WTC11 (cell line): ENCODE measurements around the gene LRRC23. TPM values are rescaled to one million over a fixed set of nuclear protein-coding genes. Genes with fewer than 3 reads are reported as not detected.
A peak's percentile ranks its signal among the peaks of the same experiment; 100 is the strongest.

ENCODE experiments used
- ATAC-seq: fragments of 200-7000 bp; cut with Tn5 transposase; 2 replicates; pipeline ENCODE4 v1.10.0; 2021; ENCODE audit warnings: mild to moderate bottlenecking, moderate library complexity
- CTCF ChIA-PET: fragments of 300-600 bp; sonication (Branson Sonifier 250); formaldehyde crosslinking; loops from one replicate; lab custom pipeline; 2021; ENCODE audit warnings: antibody characterized with exemption; lab: Charles Lee
- POLR2A ChIA-PET: fragments of 350-600 bp; sonication (Branson Sonifier 250); formaldehyde crosslinking; loops from one replicate; lab custom pipeline; 2021; ENCODE audit warnings: antibody characterized with exemption; lab: Charles Lee
- DNase-seq: peaks from one replicate; pipeline ENCODE4 v3.0.0; 2021; ENCODE audit warnings: low spot score
- H3K27ac Mint-ChIP-seq: 2 replicates; pipeline ENCODE4 v1.8.0; 2021; ENCODE audit warnings: mixed read lengths
- H3K27me3 Mint-ChIP-seq: 2 replicates; pipeline ENCODE4 v1.8.0; 2021; ENCODE audit warnings: low read depth, mild to moderate bottlenecking, moderate library complexity, mixed read lengths
- H3K36me3 Mint-ChIP-seq: 2 replicates; pipeline ENCODE4 v1.8.0; 2021; ENCODE audit warnings: mixed read lengths
- H3K4me1 Mint-ChIP-seq: 2 replicates; pipeline ENCODE4 v1.8.0; 2022; ENCODE audit warnings: mixed read lengths
- H3K4me3 Mint-ChIP-seq: 2 replicates; pipeline ENCODE4 v1.8.0; 2021; ENCODE audit warnings: mild to moderate bottlenecking, moderate library complexity, mixed read lengths
- H3K9me3 Mint-ChIP-seq: 2 replicates; pipeline ENCODE4 v1.8.0; 2021; ENCODE audit warnings: mixed read lengths
- ARID4B ChIP-seq: sonication (generic); formaldehyde crosslinking; IDR thresholded peaks from 2 replicates; pipeline ENCODE4 v1.8.0; 2023; ENCODE audit warnings: missing genetic modification reagents, mild to moderate bottlenecking, borderline replicate concordance
- CBFB ChIP-seq: sonication (generic); formaldehyde crosslinking; IDR thresholded peaks from 2 replicates; pipeline ENCODE4 v1.8.1; 2022; ENCODE audit warnings: mild to moderate bottlenecking, low read depth, missing genetic modification reagents
- CREM ChIP-seq: sonication (generic); formaldehyde crosslinking; IDR thresholded peaks from 2 replicates; pipeline ENCODE4 v1.8.1; 2022; ENCODE audit warnings: mild to moderate bottlenecking, missing genetic modification reagents, moderate library complexity
- E2F1 ChIP-seq: sonication (generic); formaldehyde crosslinking; IDR thresholded peaks from 2 replicates; pipeline ENCODE4 v1.8.0; 2022; ENCODE audit warnings: mild to moderate bottlenecking, missing genetic modification reagents
- E2F5 ChIP-seq: sonication (generic); formaldehyde crosslinking; IDR thresholded peaks from 2 replicates; pipeline ENCODE4 v1.8.1; 2022; ENCODE audit warnings: mild to moderate bottlenecking, moderate library complexity, missing genetic modification reagents
- ERG ChIP-seq: fragments of 250-450 bp; sonication (Bioruptor Pico); IDR thresholded peaks from 2 replicates; pipeline ENCODE4 v1.8.0; 2021; ENCODE audit warnings: mild to moderate bottlenecking
- ETV6 ChIP-seq: sonication (generic); formaldehyde crosslinking; IDR thresholded peaks from 2 replicates; pipeline ENCODE4 v1.8.1; 2022; ENCODE audit warnings: mild to moderate bottlenecking, missing genetic modification reagents
- FOXK1 ChIP-seq: sonication (generic); formaldehyde crosslinking; IDR thresholded peaks from 2 replicates; pipeline ENCODE4 v1.8.0; 2022; ENCODE audit warnings: mild to moderate bottlenecking, moderate library complexity, missing genetic modification reagents
- HMGXB4 ChIP-seq: sonication (generic); formaldehyde crosslinking; IDR thresholded peaks from 2 replicates; pipeline ENCODE4 v1.8.1; 2023; ENCODE audit warnings: mild to moderate bottlenecking, moderate library complexity, missing genetic modification reagents
- JAZF1 ChIP-seq: fragments of 250-450 bp; sonication (Bioruptor Pico); IDR thresholded peaks from 2 replicates; pipeline ENCODE4 v1.9.0; 2021; ENCODE audit warnings: moderate library complexity, mild to moderate bottlenecking, inconsistent platforms
- MAX ChIP-seq: sonication (generic); formaldehyde crosslinking; IDR thresholded peaks from 2 replicates; pipeline ENCODE4 v1.8.0; 2022; ENCODE audit warnings: mild to moderate bottlenecking, missing genetic modification reagents
- NFE2L1 ChIP-seq: sonication (generic); formaldehyde crosslinking; IDR thresholded peaks from 2 replicates; pipeline ENCODE4 v1.8.1; 2023; ENCODE audit warnings: missing genetic modification reagents
- PRDM15 ChIP-seq: sonication (generic); formaldehyde crosslinking; IDR thresholded peaks from 2 replicates; pipeline ENCODE4 v1.8.0; 2022; ENCODE audit warnings: missing genetic modification reagents
- SMAD3 ChIP-seq: sonication (generic); formaldehyde crosslinking; IDR thresholded peaks from 2 replicates; pipeline ENCODE4 v1.8.0; 2022; ENCODE audit warnings: missing genetic modification reagents, mild to moderate bottlenecking, borderline replicate concordance
- TEAD1 ChIP-seq: sonication (generic); formaldehyde crosslinking; IDR thresholded peaks from 2 replicates; pipeline ENCODE4 v1.8.0; 2022; ENCODE audit warnings: mild to moderate bottlenecking, missing genetic modification reagents
- USF2 ChIP-seq: sonication (generic); formaldehyde crosslinking; IDR thresholded peaks from 2 replicates; pipeline ENCODE4 v1.8.1; 2023; ENCODE audit warnings: mild to moderate bottlenecking, missing genetic modification reagents, moderate library complexity
- ZBTB43 ChIP-seq: sonication (generic); formaldehyde crosslinking; IDR thresholded peaks from 2 replicates; pipeline ENCODE4 v1.8.1; 2023; ENCODE audit warnings: mild to moderate bottlenecking, missing genetic modification reagents
- ZNF232 ChIP-seq: sonication (generic); formaldehyde crosslinking; IDR thresholded peaks from 2 replicates; pipeline ENCODE4 v1.8.0; 2022; ENCODE audit warnings: mild to moderate bottlenecking, missing genetic modification reagents
- total RNA-seq: library from RNA; stranded (reverse); gene quantifications from 3 replicates; pipeline ENCODE4 v1.2.3, GENCODE V29; 2021

The LRRC23 gene
- total RNA-seq, 1 experiment from 2014 or later: 3.1 TPM

GRCh38 chr12:6873094-6874014 lies 31.3 kb upstream of the LRRC23 start, which contains the start of gene SPSB2:
Gene SPSB2 (minus strand): TSS chr12:6873303. CDS start chr12:6872901, 402 bp downstream.
- peak; percentile 75 for ATAC-seq
- H3K4me3 Mint-ChIP-seq: peak within 1 kb of the TSS; percentile 89
- POLR2A ChIA-PET: interaction anchor here (0.6 to 3.3 kb wide), 22 partner anchors 9 to 253 kb away, joined by 3 to 38 read pairs (median 5); partner anchors contain the start of genes C12orf57, CDCA3, COPS7A and LRRC23
- 0 out of 2 replicates have a peak, but pooled peaks have one; percentile 63 for TF ChIP-seq CBFB (CRISPR knock-in tag)
- TF ChIP-seq SMAD3 (CRISPR knock-in tag): peak; percentile 68; the same call in 1 of the 2 replicates
- peak; percentile 69; the same call in 1 of the 2 replicates for TF ChIP-seq MAX
- peak; percentile 39; the same call in 1 of the 2 replicates for TF ChIP-seq USF2 (CRISPR knock-in tag)
- TF ChIP-seq ETV6 (CRISPR knock-in tag): 0 out of 2 replicates have a peak, but pooled peaks have one; percentile 72
- no peak for TF ChIP-seq ERG (CRISPR knock-in tag)
- TF ChIP-seq E2F1: no peak
- TF ChIP-seq ARID4B (CRISPR knock-in tag): peak; percentile 81; the same call in 1 of the 2 replicates
- peak; percentile 53; the same call in 1 of the 2 replicates for TF ChIP-seq HMGXB4 (CRISPR knock-in tag)
- TF ChIP-seq E2F5 (CRISPR knock-in tag): peak; percentile 84; the same call in 1 of the 2 replicates
- TF ChIP-seq TEAD1 (CRISPR knock-in tag): peak; percentile 47; the same call in 1 of the 2 replicates
- TF ChIP-seq FOXK1 (CRISPR knock-in tag): 0 out of 2 replicates have a peak, but pooled peaks have one; percentile 32
- TF ChIP-seq ZBTB43 (CRISPR knock-in tag): peak; percentile 31; the same call in 1 of the 2 replicates
- peak; percentile 56; the same call in 1 of the 2 replicates for TF ChIP-seq CREM (CRISPR knock-in tag)
- TF ChIP-seq NFE2L1 (CRISPR knock-in tag): no peak
- TF ChIP-seq JAZF1 (CRISPR knock-in tag): no peak
- peak; percentile 15; the same call in 1 of the 2 replicates for TF ChIP-seq ZNF232 (CRISPR knock-in tag)
- no peak; the same call in 1 of the 2 replicates for TF ChIP-seq PRDM15 (CRISPR knock-in tag)

More at GRCh38 chr12:6873094-6874014, 31.3 kb upstream of the LRRC23 start, which contains the start of gene SPSB2:
- H3K27me3 Mint-ChIP-seq: no peaks in the 10 kb centered on the region
- peak within 1 kb of the TSS; percentile 96 for H3K27ac Mint-ChIP-seq
- peaks cover 42% of the 10 kb centered on the region for H3K36me3 Mint-ChIP-seq
- peak; percentile 100 for DNase-seq
- H3K9me3 Mint-ChIP-seq: no peaks in the 10 kb centered on the region
- H3K4me1 Mint-ChIP-seq: peaks cover 44% of the 10 kb centered on the region
- CTCF ChIA-PET: interaction anchor here (0.6 to 8.5 kb wide), 50 partner anchors 9 to 576 kb away, joined by 3 to 181 read pairs (median 6); partner anchors contain the start of genes C12orf57, C1RL, CDCA3 and COPS7A
